Ectodermal cell (in vitro differentiated cells): ENCODE data around the gene BCAR3.

Experiments
- H3K27ac ChIP-seq: 2 replicates; pipeline ENCODE4 v1.7.0; 2013; ENCODE audit warnings: mild to moderate bottlenecking, low read depth, low read length; ENCODE audit not compliant: insufficient read depth, poor library complexity, severe bottlenecking
- H3K27me3 ChIP-seq: 2 replicates; pipeline ENCODE4 v1.7.0; 2013; ENCODE audit warnings: mild to moderate bottlenecking, low read length; ENCODE audit not compliant: insufficient read depth, control insufficient read depth, poor library complexity, severe bottlenecking
- H3K36me3 ChIP-seq: one replicate; pipeline ENCODE4 v1.7.0; 2013; ENCODE audit warnings: low read length; ENCODE audit not compliant: control insufficient read depth, insufficient read depth
- H3K4me1 ChIP-seq: one replicate; pipeline ENCODE4 v1.7.0; 2013; ENCODE audit warnings: low read length; ENCODE audit not compliant: control insufficient read depth, insufficient read depth
- H3K4me3 ChIP-seq: 2 replicates; pipeline ENCODE4 v1.7.0; 2013; ENCODE audit warnings: low read depth, low read length, control low read depth; ENCODE audit not compliant: insufficient read depth
- H3K9me3 ChIP-seq: 2 replicates; pipeline ENCODE4 v1.7.0; 2013; ENCODE audit warnings: mild to moderate bottlenecking, low read length, moderate library complexity; ENCODE audit not compliant: control insufficient read depth
- WGBS, 2 experiments: methylation state at CpG; one replicate each; pipeline ENCODE4 v1.1.7; 2013; ENCODE audit warnings: missing lambda C conversion rate in 2 of 2; 5-methylcytosine and 5-hydroxymethylcytosine counted together

Gene BCAR3

DNA sequence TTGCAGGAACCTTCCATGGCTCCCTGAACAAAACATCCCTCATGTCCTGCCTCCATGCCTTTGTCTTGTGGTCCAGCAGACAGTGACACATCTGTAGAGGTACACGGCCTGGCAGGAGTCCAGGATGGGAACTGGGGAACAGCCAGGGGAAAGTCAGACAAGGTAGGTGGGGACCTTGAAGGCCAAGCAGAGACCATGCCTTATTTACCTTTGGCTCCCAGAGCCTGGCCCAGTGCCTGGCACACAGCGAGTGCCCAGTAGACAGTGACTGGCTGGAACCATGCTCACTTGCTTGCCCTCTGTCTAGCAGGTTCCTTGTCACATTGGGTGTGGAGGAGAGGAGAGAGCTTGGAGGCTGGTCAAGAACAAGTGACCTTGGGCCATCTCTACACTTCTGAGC is 81.0 kb downstream of the BCAR3 start:
- Histone ChIP-seq H3K27me3 (no peaks in the 10 kb centered on the region), H3K9me3 (no peaks in the 10 kb centered on the region), H3K4me3 (no peak overlapping the region), H3K4me1 (no peaks in the 10 kb centered on the region), H3K36me3 (no peaks in the 10 kb centered on the region), H3K27ac (no peak overlapping the region)
- 91 to 98% methylated on average over 2 of the region's 2 CpGs for WGBS, 2 experiments

DNA sequence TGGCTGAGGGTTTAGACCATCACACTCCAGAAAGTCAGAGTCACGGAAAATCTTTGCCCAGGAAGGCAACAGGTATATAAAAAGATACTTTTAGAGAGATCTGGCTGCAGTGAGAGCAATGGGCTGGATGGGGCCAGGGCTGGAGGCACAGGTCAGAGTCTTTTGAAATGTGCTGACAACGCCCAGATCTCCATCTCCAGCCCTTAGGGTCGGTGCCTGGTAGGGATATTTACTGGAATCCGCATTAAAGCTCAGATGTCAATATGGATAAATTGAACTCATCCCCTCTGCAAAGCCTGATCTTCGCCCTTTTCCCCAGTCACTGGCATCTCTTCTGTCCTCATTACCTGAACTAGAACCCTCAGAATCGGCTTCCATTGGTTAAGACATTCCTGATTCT is 82.2 kb downstream of the BCAR3 start:
- 89 to 93% methylated on average over 6 of the region's 6 CpGs for WGBS, 2 experiments

DNA sequence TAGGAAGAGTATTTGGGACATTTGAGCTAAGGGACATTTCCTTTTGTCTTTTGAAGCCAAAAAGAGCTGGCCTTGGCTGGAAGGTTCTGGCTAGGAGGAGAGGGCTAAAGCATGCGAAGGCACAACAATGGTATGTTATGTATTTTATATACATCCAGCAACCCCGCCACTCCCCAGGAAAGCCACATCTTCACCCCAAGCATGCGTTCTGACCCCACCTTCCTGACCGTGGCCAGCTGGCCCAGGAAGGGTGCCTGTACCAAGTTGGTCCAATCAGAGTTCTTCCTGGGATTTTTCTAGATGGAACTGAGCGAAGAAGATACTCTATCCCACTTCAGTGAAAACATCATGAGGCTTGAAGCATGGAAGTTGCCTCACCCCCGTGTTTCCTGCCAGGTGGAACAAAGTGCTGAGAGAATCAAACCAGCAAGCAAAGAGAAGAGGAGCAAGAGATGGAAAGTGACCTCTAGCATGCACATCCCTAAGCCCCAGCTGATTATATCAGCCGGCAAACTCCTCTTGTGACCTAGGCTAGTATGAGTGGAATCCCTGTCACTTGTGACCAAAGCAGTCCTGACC is 82.7 kb downstream of the BCAR3 start:
- H3K27me3 ChIP-seq: no peaks in the 10 kb centered on the region
- H3K36me3 ChIP-seq: no peaks in the 10 kb centered on the region
- H3K4me1 ChIP-seq: no peaks in the 10 kb centered on the region
- H3K4me3 ChIP-seq: no peak overlapping the region
- H3K9me3 ChIP-seq: no peaks in the 10 kb centered on the region
- WGBS, 2 experiments: 94 to 96% methylated on average over 6 to 7 of the region's 7 CpGs
- H3K27ac ChIP-seq: no peak overlapping the region

More for the DNA sequence above, 82.2 kb downstream of the BCAR3 start:
- no peaks in the 10 kb centered on the region for H3K4me1 ChIP-seq
- H3K4me3 ChIP-seq: no peak overlapping the region
- H3K36me3 ChIP-seq: no peaks in the 10 kb centered on the region
- no peak overlapping the region for H3K27ac ChIP-seq
- no peaks in the 10 kb centered on the region for H3K27me3 ChIP-seq
- H3K9me3 ChIP-seq: no peaks in the 10 kb centered on the region

DNA sequence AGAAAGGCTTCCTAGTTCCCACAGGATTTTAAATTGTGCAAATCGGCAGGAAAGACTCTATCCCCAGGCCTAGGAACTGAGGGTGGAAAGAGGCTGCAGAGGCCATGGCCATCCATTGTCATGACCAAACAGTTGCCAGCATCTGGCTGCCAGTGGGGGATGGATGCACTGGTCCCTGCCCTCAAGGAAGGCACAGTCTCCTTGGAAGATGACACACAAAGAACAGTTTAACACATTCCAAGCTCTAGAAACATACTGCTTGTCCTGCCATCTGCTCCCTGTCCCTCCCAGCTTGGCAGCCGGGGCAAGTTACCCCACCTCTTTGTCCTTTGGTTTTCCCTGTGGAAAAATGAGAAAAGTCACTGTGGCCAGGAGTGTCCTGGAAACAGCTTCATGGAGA is 83.2 kb downstream of the BCAR3 start:
- Histone ChIP-seq H3K27ac (no peak overlapping the region), H3K36me3 (no peaks in the 10 kb centered on the region), H3K27me3 (no peaks in the 10 kb centered on the region), H3K4me1 (no peaks in the 10 kb centered on the region), H3K4me3 (no peak overlapping the region), H3K9me3 (no peaks in the 10 kb centered on the region)
- WGBS, 2 experiments: 90 to 96% methylated on average over 2 of the region's 2 CpGs

DNA sequence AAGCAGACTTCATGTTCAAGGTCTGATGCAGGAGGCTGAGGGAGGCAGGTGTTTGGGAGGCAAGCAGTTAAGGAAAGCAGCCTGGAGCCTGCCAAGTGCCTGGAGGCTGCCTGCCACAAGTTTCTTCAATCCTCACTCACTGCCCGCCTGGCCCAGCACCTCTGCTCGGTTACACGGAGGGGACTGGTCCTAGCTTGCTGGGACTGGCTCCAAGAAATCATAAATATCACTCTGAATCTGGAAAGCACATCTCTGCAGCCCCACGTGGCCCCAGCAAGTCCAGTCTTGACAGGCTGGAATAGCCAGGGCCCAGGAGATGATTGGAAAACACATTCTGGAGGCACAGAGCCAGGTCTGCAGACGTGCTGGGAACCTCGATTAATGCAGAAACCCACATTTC is 83.9 kb downstream of the BCAR3 start:
- H3K9me3 ChIP-seq: no peaks in the 10 kb centered on the region
- no peaks in the 10 kb centered on the region for H3K27me3 ChIP-seq
- 87 to 89% methylated on average over 6 of the region's 6 CpGs for WGBS, 2 experiments
- no peak overlapping the region for H3K4me3 ChIP-seq
- no peaks in the 10 kb centered on the region for H3K36me3 ChIP-seq
- no peaks in the 10 kb centered on the region for H3K4me1 ChIP-seq
- H3K27ac ChIP-seq: no peak overlapping the region

DNA sequence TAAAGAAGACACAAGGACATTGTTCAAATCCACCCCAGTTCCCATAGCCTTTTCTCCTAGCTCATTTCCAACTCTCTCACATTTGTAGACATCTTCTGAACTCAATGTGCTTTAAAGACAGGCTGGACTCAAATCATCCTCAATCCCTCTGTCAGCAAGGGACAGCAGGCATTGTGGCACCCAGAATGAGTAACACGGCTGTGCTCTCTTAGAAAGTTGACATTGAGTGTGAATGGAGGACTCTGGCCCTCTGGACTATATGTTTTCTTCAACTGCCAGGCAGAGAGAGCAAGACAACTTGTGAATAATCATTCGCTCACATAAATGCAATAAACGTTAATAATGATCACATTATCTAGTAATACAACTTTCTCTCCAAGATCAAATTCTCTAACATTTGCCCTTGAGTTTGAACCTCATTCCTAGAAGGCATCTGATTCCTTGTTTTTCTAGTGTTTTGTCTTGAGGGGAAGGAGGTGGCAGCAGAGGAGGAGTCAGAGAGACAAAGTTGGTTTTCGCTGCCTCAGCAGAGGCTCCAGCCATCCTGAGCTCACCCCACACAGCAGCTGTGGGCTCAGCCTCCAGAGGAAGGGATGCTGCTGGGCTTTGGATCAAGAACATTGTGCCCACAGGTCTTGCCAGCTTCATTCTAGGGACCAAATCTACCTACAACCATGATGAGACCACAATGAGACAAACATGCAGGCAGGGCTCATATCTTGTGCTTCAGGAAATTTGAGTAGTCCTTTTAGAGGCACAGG is 85.1 kb downstream of the BCAR3 start:
- H3K27ac ChIP-seq: no peak overlapping the region

DNA sequence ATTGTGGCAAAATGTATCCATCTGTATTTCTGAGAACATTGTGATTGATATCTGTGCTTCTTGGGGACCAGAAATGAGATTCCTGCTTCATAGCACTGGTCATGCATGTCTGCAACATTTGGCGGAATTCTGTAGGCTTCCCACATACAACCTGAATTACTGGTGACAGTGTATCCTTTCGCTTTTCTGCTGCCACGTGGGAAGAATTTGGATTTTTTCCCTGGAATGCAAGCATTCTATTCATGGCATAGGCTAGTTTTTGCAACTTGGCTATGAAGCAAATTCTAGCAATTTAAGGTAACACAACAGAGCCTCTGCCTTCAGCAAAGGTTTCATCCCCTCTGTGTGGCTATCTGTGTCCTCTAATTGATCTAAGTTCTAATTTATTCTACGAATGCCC is 85.9 kb downstream of the BCAR3 start:
- H3K36me3 ChIP-seq: no peaks in the 10 kb centered on the region
- H3K4me1 ChIP-seq: no peaks in the 10 kb centered on the region

More for the DNA sequence above, 85.1 kb downstream of the BCAR3 start:
- H3K4me3 ChIP-seq: no peak overlapping the region
- no peaks in the 10 kb centered on the region for H3K4me1 ChIP-seq
- no peaks in the 10 kb centered on the region for H3K9me3 ChIP-seq
- no peaks in the 10 kb centered on the region for H3K36me3 ChIP-seq
- H3K27me3 ChIP-seq: no peaks in the 10 kb centered on the region
- WGBS, 2 experiments: 90 to 91% methylated on average over 4 of the region's 4 CpGs

DNA sequence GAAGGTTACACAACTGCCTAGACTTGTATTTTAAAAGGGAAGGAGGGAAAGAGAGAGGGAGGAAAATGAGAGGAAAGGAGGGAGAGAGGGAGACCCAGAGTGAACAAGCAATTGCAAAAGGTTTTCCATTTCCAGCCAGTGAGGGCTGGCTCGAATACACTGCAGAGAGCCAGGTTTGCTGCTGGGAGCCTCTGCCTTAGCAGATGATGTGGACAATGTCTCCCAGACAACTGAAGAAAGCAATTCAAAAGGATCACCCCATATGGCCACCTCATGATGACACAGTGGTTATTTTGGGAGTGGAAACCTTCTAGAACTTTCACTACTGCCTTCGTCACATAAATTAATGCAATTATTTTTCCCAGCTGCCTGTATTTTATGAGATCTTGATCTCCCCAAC is 86.4 kb downstream of the BCAR3 start:
- Histone ChIP-seq H3K9me3 (no peaks in the 10 kb centered on the region), H3K27ac (no peak overlapping the region), H3K27me3 (no peaks in the 10 kb centered on the region), H3K36me3 (no peaks in the 10 kb centered on the region), H3K4me1 (no peaks in the 10 kb centered on the region), H3K4me3 (no peak overlapping the region)
- 90 to 91% methylated on average over 2 of the region's 2 CpGs for WGBS, 2 experiments

More for the DNA sequence above, 85.9 kb downstream of the BCAR3 start:
- WGBS, 2 experiments: 88 to 90% methylated on average over 4 of the region's 4 CpGs
- Histone ChIP-seq H3K4me3 (no peak overlapping the region), H3K27ac (no peak overlapping the region), H3K9me3 (no peaks in the 10 kb centered on the region), H3K27me3 (no peaks in the 10 kb centered on the region)

DNA sequence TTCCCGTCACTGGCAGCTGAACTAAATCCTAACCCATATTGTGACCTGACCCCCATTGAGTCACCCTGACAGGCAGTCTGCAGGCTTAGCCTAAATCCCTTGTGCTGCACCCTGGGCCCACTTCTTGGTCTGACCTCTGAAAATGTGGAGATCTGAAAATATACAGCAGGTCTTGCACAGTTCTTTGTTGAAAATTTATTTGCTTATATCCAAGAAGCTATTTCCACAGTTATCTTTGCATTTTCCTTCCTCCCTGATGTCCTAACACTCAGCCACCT is 87.1 kb downstream of the BCAR3 start:
- WGBS, 2 experiments: 66 to 78% methylated on average over 1 of the region's 1 CpG
- H3K27ac ChIP-seq: no peak overlapping the region
- no peaks in the 10 kb centered on the region for H3K9me3 ChIP-seq
- H3K27me3 ChIP-seq: no peaks in the 10 kb centered on the region
- H3K4me1 ChIP-seq: no peaks in the 10 kb centered on the region
- H3K4me3 ChIP-seq: no peak overlapping the region
- no peaks in the 10 kb centered on the region for H3K36me3 ChIP-seq

DNA sequence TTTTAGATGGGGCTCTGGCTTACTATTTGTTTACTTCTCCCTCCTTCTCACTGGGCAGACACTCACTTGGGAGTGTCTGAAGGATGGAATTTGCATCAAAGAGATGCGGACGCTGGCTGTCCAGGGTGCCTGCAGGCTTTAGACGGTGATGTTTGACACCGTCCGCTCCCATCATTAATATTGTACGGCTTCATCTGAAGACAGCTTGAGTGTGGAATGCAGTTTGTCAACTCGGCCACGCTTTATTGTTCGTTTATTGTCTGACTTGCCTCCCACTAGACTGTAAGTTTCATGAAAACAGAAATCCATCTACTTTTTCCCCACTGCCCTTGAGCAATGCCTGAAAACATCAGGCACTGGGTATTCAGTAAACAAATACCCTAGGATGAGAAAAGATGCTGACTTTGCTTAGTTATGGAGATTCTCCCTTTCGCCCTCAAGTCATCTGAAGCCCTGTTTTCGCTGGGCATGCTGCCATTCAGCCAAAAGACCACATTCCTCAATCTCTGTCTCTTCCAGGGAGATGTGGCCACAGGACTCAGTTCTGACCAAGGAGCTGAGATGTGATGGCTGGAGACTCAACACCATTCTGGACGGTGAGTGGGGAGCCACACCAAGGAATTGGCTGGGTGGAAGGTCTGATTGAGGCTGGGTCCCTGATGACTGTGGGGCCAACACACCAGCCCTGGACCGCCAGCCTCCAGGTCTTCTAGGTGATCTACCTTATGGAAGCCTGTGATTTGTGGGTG is 87.6 kb downstream of the BCAR3 start:
- no peaks in the 10 kb centered on the region for H3K4me1 ChIP-seq
- WGBS, 2 experiments: 87% methylated on average over 13 of the region's 13 CpGs
- H3K9me3 ChIP-seq: no peaks in the 10 kb centered on the region
- H3K27me3 ChIP-seq: no peaks in the 10 kb centered on the region
- H3K4me3 ChIP-seq: no peak overlapping the region
- H3K36me3 ChIP-seq: no peaks in the 10 kb centered on the region
- no peak overlapping the region for H3K27ac ChIP-seq
